Forelimb muscle (tissue), 1 donor: ENCODE measurements around the gene LINC00632. TPM values are rescaled to one million over a fixed set of nuclear protein-coding genes. Genes with fewer than 3 reads are reported as not detected.

Experiments used
- DNase-seq: peaks from one replicate; pipeline ENCODE4 v3.0.0-alpha.2; 2013; ENCODE audit warnings: low read depth
- polyA plus RNA-seq: library from polyadenylated mRNA; unstranded; fragments of 120-200 nt; gene quantifications from one replicate; pipeline ENCODE4 v1.2.1, GENCODE V29; 2013; ENCODE audit not compliant: insufficient read length

The LINC00632 gene
- polyA plus RNA-seq, 1 donor: 12.5 TPM

GRCh38 chrX:140765043-140765784, 55.7 kb downstream of the LINC00632 start:
- no peak for DNase-seq

GRCh38 chrX:140766024-140766611, 56.6 kb downstream of the LINC00632 start:
- peak; percentile 49 for DNase-seq

GRCh38 chrX:140767646-140768045, 58.1 kb downstream of the LINC00632 start:
- no peak for DNase-seq

GRCh38 chrX:140775211-140775610, 65.7 kb downstream of the LINC00632 start:
- DNase-seq: no peak

GRCh38 chrX:140776320-140776719, 66.8 kb downstream of the LINC00632 start:
- DNase-seq: no peak

- no peak for DNase-seq
Observed at GRCh38 chrX:140794642-140795041, 85.1 kb downstream of the LINC00632 start.

- no peak for DNase-seq
Observed at GRCh38 chrX:140799216-140799615, 89.7 kb downstream of the LINC00632 start.

GRCh38 chrX:140804292-140804691, 94.7 kb downstream of the LINC00632 start:
- no peak for DNase-seq

GRCh38 chrX:140815868-140816267, 106.3 kb downstream of the LINC00632 start:
- DNase-seq: no peak

- peak; percentile 1 for DNase-seq
Observed at GRCh38 chrX:140817943-140818342, 108.4 kb downstream of the LINC00632 start.

- DNase-seq: no peak
Observed at GRCh38 chrX:140821280-140821679, 111.7 kb downstream of the LINC00632 start.

GRCh38 chrX:140822184-140822583, 112.6 kb downstream of the LINC00632 start:
- DNase-seq: no peak

GRCh38 chrX:140822861-140823260, 113.3 kb downstream of the LINC00632 start:
- DNase-seq: no peak

- DNase-seq: no peak
Observed at GRCh38 chrX:140836874-140837273, 127.3 kb downstream of the LINC00632 start.

Other genes with a start within 250 kb of the LINC00632 start
- gene SOX3, start 204.7 kb upstream of the LINC00632 start, polyA plus RNA-seq: 0.10 TPM